ENCODE data around the gene BNC2.

Gene BNC2

DNA sequence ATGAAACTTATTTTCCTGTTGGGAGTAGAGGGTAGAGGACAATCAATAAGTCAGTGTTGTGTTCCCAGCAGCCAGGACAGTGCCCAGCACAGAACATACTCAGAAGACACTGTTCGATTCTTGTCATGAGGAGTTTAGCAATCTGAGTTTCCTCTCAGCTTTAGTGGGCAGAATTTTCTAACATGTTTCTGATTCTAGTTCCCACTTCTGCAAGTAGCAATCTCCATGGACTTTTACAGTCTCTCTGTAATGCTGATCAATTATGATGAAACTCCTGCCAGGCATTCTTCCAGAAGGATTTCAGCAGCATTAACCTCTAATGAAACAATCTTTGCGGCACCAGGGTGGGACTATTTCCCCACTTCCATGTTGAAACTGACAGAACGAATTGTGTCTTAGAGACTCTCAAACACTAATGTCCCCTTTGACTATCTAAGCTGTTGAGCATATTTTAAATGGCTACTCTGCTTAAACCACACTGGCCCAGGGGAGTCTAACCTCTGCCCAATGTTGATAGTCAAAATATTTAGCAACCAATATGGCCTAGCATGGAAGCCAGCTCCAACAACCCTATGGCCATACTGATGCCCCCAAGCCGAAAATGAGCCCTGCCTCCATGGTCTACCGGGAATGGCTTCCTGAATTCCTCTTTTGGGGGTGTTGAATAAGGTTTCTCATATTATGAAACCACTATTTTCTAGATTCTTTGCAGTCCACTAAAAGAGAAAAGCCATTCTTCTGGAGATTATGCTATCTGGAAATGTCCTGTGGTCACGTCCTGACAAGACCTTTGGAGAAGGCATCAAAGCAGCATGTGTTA, 484.3 kb downstream of the BNC2 start:
- no peak overlapping the region for H3K4me3 ChIP-seq (replicated peaks; ENCODE audit: insufficient read depth, low read length)
- TF ChIP-seq SPI1 (IDR thresholded peaks at IDR 0.05; ENCODE audit: borderline replicate concordance, low read depth) (no peak), GABPA (IDR thresholded peaks at IDR 0.05; ENCODE audit: low read depth) (no peak), POLR2AphosphoS5 (IDR thresholded peaks at IDR 0.05; ENCODE audit: low read depth) (no peak), REST (IDR thresholded peaks at IDR 0.05; ENCODE audit: insufficient replicate concordance, low read depth) (no peak)
- TF ChIP-seq, protein P1, sequence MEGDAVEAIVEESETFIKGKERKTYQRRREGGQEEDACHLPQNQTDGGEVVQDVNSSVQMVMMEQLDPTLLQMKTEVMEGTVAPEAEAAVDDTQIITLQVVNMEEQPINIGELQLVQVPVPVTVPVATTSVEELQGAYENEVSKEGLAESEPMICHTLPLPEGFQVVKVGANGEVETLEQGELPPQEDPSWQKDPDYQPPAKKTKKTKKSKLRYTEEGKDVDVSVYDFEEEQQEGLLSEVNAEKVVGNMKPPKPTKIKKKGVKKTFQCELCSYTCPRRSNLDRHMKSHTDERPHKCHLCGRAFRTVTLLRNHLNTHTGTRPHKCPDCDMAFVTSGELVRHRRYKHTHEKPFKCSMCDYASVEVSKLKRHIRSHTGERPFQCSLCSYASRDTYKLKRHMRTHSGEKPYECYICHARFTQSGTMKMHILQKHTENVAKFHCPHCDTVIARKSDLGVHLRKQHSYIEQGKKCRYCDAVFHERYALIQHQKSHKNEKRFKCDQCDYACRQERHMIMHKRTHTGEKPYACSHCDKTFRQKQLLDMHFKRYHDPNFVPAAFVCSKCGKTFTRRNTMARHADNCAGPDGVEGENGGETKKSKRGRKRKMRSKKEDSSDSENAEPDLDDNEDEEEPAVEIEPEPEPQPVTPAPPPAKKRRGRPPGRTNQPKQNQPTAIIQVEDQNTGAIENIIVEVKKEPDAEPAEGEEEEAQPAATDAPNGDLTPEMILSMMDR (IDR thresholded peaks at IDR 0.05; ENCODE audit: insufficient read depth, low read length): no peak
- no peak overlapping the region for H3K27ac ChIP-seq (replicated peaks)
- no peak for DNase-seq (ENCODE audit: low read depth in 1 of 2, low spot score in 1 of 2)
- H3K27me3 ChIP-seq (ENCODE audit: insufficient read depth, poor library complexity, severe bottlenecking): no peaks in the 10 kb centered on the region

DNA sequence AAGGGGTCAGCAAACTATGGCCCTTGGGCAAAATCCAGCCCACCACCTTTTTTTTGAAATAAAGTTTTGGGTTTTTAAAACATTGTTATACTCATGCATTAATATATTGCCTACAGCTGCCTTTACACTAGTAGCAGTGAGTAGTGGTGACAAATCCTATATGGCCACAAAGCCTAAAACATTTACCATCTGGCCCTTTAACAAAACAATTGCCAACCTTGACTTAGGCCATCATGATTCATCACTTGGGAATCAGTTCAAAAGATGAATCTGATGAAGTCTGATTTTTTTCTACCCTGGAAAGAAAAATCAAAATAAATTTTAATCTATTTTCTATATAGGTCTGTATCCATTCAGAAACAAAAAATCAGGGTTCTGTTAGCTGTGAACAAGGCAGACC, 484.9 kb downstream of the BNC2 start:
- Histone ChIP-seq H3K27me3 (ENCODE audit: insufficient read depth, poor library complexity, severe bottlenecking) (no peaks in the 10 kb centered on the region), H3K27ac (replicated peaks) (no peak overlapping the region), H3K4me3 (replicated peaks; ENCODE audit: insufficient read depth, low read length) (no peak overlapping the region)
- DNase-seq (ENCODE audit: low read depth in 1 of 2, low spot score in 1 of 2): no peak
- TF ChIP-seq GABPA (IDR thresholded peaks at IDR 0.05; ENCODE audit: low read depth) (no peak), POLR2AphosphoS5 (IDR thresholded peaks at IDR 0.05; ENCODE audit: low read depth) (no peak), REST (IDR thresholded peaks at IDR 0.05; ENCODE audit: insufficient replicate concordance, low read depth) (no peak), SPI1 (IDR thresholded peaks at IDR 0.05; ENCODE audit: borderline replicate concordance, low read depth) (no peak)
- TF ChIP-seq, protein P1 (IDR thresholded peaks at IDR 0.05; ENCODE audit: insufficient read depth, low read length): no peak

GRCh38 chr9:16384993-16385392, 485.5 kb downstream of the BNC2 start:
- no peak for TF ChIP-seq GABPA (IDR thresholded peaks at IDR 0.05; ENCODE audit: low read depth)
- no peak for TF ChIP-seq POLR2AphosphoS5 (IDR thresholded peaks at IDR 0.05; ENCODE audit: low read depth)
- TF ChIP-seq SPI1 (IDR thresholded peaks at IDR 0.05; ENCODE audit: borderline replicate concordance, low read depth): no peak
- TF ChIP-seq REST (IDR thresholded peaks at IDR 0.05; ENCODE audit: insufficient replicate concordance, low read depth): no peak
- TF ChIP-seq, protein P1 (IDR thresholded peaks at IDR 0.05; ENCODE audit: insufficient read depth, low read length): no peak

More at GRCh38 chr9:16384993-16385392, 485.5 kb downstream of the BNC2 start:
- Histone ChIP-seq H3K27me3 (ENCODE audit: insufficient read depth, poor library complexity, severe bottlenecking) (no peaks in the 10 kb centered on the region), H3K4me3 (replicated peaks; ENCODE audit: insufficient read depth, low read length) (no peak overlapping the region), H3K27ac (replicated peaks) (no peak overlapping the region)
- no peak for DNase-seq (ENCODE audit: low read depth in 1 of 2, low spot score in 1 of 2)
